HEK293 (cell line): ENCODE measurements around the gene SLC35F3.

ENCODE experiments used
- ZNF350 ChIP-seq: fragments of 450-650 bp; formaldehyde crosslinking; IDR thresholded peaks from 2 replicates; pipeline ENCODE4 v1.5.0; 2017; ENCODE audit warnings: missing biosample characterization, mild to moderate bottlenecking, missing genetic modification characterization
- ZNF791 ChIP-seq: fragments of 450-650 bp; formaldehyde crosslinking; IDR thresholded peaks from 2 replicates; pipeline ENCODE4 v1.5.1; 2016; ENCODE audit warnings: missing biosample characterization, missing genetic modification characterization
- TF ChIP-seq, protein P1 (sequence below): fragments of 450-650 bp; formaldehyde crosslinking; IDR thresholded peaks from 2 replicates; pipeline ENCODE4 v1.5.1; 2016; ENCODE audit warnings: missing biosample characterization, missing genetic modification characterization, low read depth

DNA sequence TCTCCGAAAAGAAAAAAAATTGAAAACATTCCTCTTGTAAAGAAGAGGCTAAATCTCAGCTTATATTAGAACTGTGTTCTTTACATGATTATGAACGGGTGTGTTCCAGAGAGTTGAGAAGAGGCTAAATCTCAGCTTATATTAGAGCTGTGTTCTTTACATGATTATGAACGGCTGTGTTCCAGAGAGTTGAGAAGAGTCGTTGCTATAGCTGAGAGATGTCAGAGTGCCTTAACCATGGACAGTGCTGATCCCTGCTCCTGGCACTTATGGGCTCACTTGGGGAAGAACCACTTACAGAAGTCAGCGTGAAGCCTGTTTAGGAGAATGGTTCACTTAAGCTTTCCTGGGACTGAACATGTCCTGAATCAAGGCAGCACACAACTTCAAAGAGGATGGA lies 35.0 kb downstream of the SLC35F3 start:
- no peak for TF ChIP-seq ZNF350 (tag by site-specific recombination)
- TF ChIP-seq, protein P1, sequence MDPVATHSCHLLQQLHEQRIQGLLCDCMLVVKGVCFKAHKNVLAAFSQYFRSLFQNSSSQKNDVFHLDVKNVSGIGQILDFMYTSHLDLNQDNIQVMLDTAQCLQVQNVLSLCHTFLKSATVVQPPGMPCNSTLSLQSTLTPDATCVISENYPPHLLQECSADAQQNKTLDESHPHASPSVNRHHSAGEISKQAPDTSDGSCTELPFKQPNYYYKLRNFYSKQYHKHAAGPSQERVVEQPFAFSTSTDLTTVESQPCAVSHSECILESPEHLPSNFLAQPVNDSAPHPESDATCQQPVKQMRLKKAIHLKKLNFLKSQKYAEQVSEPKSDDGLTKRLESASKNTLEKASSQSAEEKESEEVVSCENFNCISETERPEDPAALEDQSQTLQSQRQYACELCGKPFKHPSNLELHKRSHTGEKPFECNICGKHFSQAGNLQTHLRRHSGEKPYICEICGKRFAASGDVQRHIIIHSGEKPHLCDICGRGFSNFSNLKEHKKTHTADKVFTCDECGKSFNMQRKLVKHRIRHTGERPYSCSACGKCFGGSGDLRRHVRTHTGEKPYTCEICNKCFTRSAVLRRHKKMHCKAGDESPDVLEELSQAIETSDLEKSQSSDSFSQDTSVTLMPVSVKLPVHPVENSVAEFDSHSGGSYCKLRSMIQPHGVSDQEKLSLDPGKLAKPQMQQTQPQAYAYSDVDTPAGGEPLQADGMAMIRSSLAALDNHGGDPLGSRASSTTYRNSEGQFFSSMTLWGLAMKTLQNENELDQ (tag by site-specific recombination) = no peak
- TF ChIP-seq ZNF791 = no peak
